ENCODE measurements around the gene CYB5D1.

DNA sequence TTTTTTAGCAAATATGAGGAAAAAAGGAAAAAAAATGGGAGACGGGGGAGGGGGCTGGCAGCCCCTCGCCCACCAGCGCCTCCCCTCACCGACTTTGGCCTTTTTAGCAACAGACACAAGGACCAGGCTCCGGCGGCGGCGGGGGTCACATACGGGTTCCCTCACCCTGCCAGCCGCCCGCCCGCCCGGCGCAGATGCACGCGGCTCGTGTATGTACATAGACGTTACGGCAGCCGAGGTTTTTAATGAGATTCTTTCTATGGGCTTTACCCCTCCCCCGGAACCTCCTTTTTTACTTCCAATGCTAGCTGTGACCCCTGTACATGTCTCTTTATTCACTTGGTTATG, 4.1 kb upstream of the CYB5D1 start:
- no peak for TF ChIP-seq POLR2A (IDR thresholded peaks at IDR 0.05)
- TF ChIP-seq CTCF (IDR thresholded peaks at IDR 0.05 in 4 of 5, conservative IDR thresholded peaks at IDR 0.05 in 1 of 5): no peak
